A549 treated with AZD9567 at 1 μM for 4 hours (cell line): ENCODE measurements around the gene KRT73. TPM values are rescaled to one million over a fixed set of nuclear protein-coding genes. Genes with fewer than 3 reads are reported as not detected.

ENCODE experiments used
- total RNA-seq: library from RNA; stranded (reverse); fragments of 200-300 nt; extraction: Qiagen RNA extraction; gene quantifications from 5 replicates; pipeline ENCODE4 v1.2.3, GENCODE V29; 2022; ENCODE audit not compliant: insufficient read depth

The KRT73 gene
- total RNA-seq, result not detected in 5 replicates

GRCh38 chr12:52618216-52618615, at the start of gene KRT73:
KRT73 (minus strand) TSS chr12:52618559; CDS start chr12:52618524, 35 bp downstream.

DNA sequence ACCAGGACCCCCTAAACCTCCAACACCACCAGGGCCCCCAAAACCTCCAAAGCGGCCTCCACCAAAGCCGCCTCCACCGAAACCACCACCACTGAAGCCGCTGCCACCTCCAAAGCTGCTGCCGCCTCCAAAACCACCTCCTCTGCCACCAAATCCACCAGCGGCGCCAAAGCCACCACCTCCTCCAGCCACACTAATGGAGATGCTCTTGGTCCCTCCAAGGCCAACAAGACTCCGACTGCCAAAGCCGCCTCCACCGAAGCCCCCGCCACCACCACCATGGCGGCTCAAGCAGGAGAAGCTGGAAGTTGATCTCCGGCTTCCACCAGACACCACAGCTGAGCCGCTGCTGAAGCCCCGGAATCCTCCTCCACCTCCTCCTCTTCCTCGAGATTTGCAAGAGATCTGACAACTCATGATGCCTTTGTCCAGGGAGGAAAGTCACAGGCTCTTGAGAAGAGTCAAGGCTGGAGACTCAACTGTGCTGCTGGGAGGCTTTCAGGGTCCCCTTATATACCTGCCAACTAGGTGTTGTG, 33.4 kb upstream of the KRT73 start, which contains the start of gene KRT2:
Gene KRT2 (minus strand): TSS at position 486 of the 536 bp plus-strand sequence. CDS start 69 bp downstream, at position 417.

DNA sequence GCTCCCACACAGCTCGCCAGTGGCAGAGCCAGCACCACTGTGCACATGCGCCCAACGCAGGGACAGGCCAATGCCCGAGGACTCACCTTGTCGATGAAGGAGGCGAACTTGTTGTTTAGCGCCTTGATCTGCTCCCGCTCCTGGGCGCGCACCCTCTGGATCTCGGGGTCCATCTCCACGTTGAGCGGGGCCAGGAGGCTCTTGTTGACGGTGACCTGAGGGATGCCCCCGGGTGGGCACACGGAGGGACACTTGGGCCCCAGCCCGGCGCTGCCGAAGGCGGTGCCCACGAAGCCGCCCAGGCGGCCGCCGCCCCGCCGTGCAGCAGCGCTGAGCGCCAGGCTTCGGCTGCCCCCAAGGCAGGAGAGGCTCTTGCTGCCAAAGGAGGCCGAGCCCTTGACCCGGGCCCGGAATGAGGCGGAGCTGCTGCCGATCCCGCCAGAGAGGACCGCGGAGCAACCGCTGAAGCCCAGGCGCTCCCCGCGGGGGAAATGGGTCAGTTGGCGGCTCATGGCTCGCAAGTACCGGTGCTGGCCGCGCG, 17.3 kb downstream of the KRT73 start, which contains the start of gene KRT72:
Gene KRT72 (minus strand): TSS at position 523 of the 541 bp plus-strand sequence. CDS start 11 bp downstream, at position 512.

GRCh38 chr12:52573743-52574142, 44.6 kb downstream of the KRT73 start, which contains the start of gene KRT74:
KRT74 (minus strand) TSS chr12:52573843; CDS start chr12:52573777, 66 bp downstream.

Other genes with a start within 250 kb of the KRT73 start
- gene KRT84, start 232.9 kb downstream of the KRT73 start, total RNA-seq, result not detected in 5 replicates
- not detected in 5 replicates for gene KRT82, start 212.2 kb downstream of the KRT73 start, total RNA-seq
- gene KRT75, start 184.2 kb downstream of the KRT73 start, total RNA-seq, result 0.07 to 0.20 TPM (median 0.14 TPM) in 4 of 5 replicates, not detected in the other
- gene KRT6B, start 166.4 kb downstream of the KRT73 start, total RNA-seq, result 0.03 TPM in 1 of 5 replicates, not detected in the others
- not detected in 5 replicates for gene KRT6C, start 144.8 kb downstream of the KRT73 start, total RNA-seq
- 5.2 to 7.8 TPM (median 6.7 TPM) in 5 replicates for gene KRT6A, start 125.3 kb downstream of the KRT73 start, total RNA-seq
- 0.23 to 0.63 TPM (median 0.34 TPM) in 4 of 5 replicates, not detected in the other for gene KRT5, start 98.2 kb downstream of the KRT73 start, total RNA-seq
- not detected in 5 replicates for gene KRT71, start 65.4 kb downstream of the KRT73 start, total RNA-seq
- not detected in 5 replicates for gene KRT74, start 44.7 kb downstream of the KRT73 start, total RNA-seq
- gene KRT72, start 17.1 kb downstream of the KRT73 start, total RNA-seq, result not detected in 5 replicates
- not detected in 5 replicates for gene KRT2, start 33.7 kb upstream of the KRT73 start, total RNA-seq
- gene KRT1, start 61.8 kb upstream of the KRT73 start, total RNA-seq, result 0.03 TPM in 1 of 5 replicates, not detected in the others
- gene KRT77, start 85.0 kb upstream of the KRT73 start, total RNA-seq, result not detected in 5 replicates
- gene KRT76, start 158.8 kb upstream of the KRT73 start, total RNA-seq, result not detected in 5 replicates
- gene KRT3, start 177.6 kb upstream of the KRT73 start, total RNA-seq, result 0.05 to 0.08 TPM (median 0.08 TPM) in 3 of 5 replicates, not detected in the others
- 2.2 to 5.4 TPM (median 3.3 TPM) in 5 replicates for gene KRT4, start 195.6 kb upstream of the KRT73 start, total RNA-seq
- gene KRT79, start 215.8 kb upstream of the KRT73 start, total RNA-seq, result 0.03 to 0.12 TPM in 2 of 5 replicates, not detected in the others
- 0.06 to 0.10 TPM (median 0.07 TPM) in 3 of 5 replicates, not detected in the others for gene KRT78, start 230.4 kb upstream of the KRT73 start, total RNA-seq